KMS-11 (cell line): ENCODE measurements around the gene SRGN.

Source experiments
- H2AFZ ChIP-seq: fragments of 200-600 bp; sonication (generic); 2 replicates; pipeline ENCODE4 v1.6.1; 2016; ENCODE audit warnings: antibody characterized with exemption, mixed run types, low read depth
- H3K27ac ChIP-seq: fragments of 200-600 bp; sonication (generic); 2 replicates; pipeline ENCODE4 v1.6.1; 2016; ENCODE audit warnings: mild to moderate bottlenecking, mixed run types
- H3K27me3 ChIP-seq: fragments of 200-600 bp; sonication (generic); 2 replicates; pipeline ENCODE4 v1.6.1; 2017; ENCODE audit warnings: mild to moderate bottlenecking, low read depth, mixed run types, moderate library complexity; ENCODE audit not compliant: insufficient read depth
- H3K36me3 ChIP-seq: fragments of 200-600 bp; sonication (generic); 2 replicates; pipeline ENCODE4 v1.6.1; 2017; ENCODE audit warnings: mild to moderate bottlenecking, mixed run types; ENCODE audit not compliant: insufficient read depth
- H3K4me1 ChIP-seq: fragments of 200-600 bp; sonication (generic); 2 replicates; pipeline ENCODE4 v1.6.1; 2016; ENCODE audit warnings: mild to moderate bottlenecking, low read depth, mixed run types; ENCODE audit not compliant: poor library complexity, severe bottlenecking
- H3K4me2 ChIP-seq: fragments of 200-600 bp; sonication (generic); 2 replicates; pipeline ENCODE4 v1.7.0; 2016; ENCODE audit warnings: mild to moderate bottlenecking, mixed run types
- H3K4me3 ChIP-seq: fragments of 200-600 bp; sonication (generic); IDR thresholded peaks from 2 replicates; pipeline ENCODE4 v1.6.1; 2017; ENCODE audit warnings: low read depth, low read length, mixed read lengths; ENCODE audit not compliant: insufficient read depth
- H3K79me2 ChIP-seq: fragments of 200-600 bp; sonication (generic); 2 replicates; pipeline ENCODE4 v1.6.1; 2016; ENCODE audit warnings: low read depth, mixed run types; ENCODE audit not compliant: insufficient read depth
- H3K9ac ChIP-seq: fragments of 200-600 bp; sonication (generic); 2 replicates; pipeline ENCODE4 v1.6.1; 2016; ENCODE audit warnings: mild to moderate bottlenecking, mixed run types
- H4K20me1 ChIP-seq: fragments of 200-600 bp; sonication (generic); 2 replicates; pipeline ENCODE4 v1.6.1; 2016; ENCODE audit warnings: mild to moderate bottlenecking, mixed run types; ENCODE audit not compliant: insufficient read depth
- CTCF ChIP-seq: fragments of 200-600 bp; sonication (generic); conservative IDR thresholded peaks from 2 replicates; pipeline ENCODE4 v1.6.1; 2017; ENCODE audit warnings: low read depth, mild to moderate bottlenecking, antibody characterized with exemption, low read length, moderate library complexity, mixed read lengths

SRGN gene

GRCh38 chr10:69073736-69074364, 14.1 kb upstream of the SRGN start:
- H3K79me2 ChIP-seq: no peaks in the 10 kb centered on the region
- H3K27ac ChIP-seq: no peak overlapping the region
- no peak overlapping the region for H3K4me2 ChIP-seq
- H3K4me1 ChIP-seq: peaks cover 5% of the 10 kb centered on the region
- no peak overlapping the region for H2AFZ ChIP-seq
- no peak overlapping the region for H3K4me3 ChIP-seq
- H3K9ac ChIP-seq: no peak overlapping the region
- H4K20me1 ChIP-seq: no peaks in the 10 kb centered on the region
- TF ChIP-seq CTCF: no peak
- no peaks in the 10 kb centered on the region for H3K36me3 ChIP-seq
- H3K27me3 ChIP-seq: no peaks in the 10 kb centered on the region

- no peak for TF ChIP-seq CTCF
- Histone ChIP-seq H3K79me2 (no peaks in the 10 kb centered on the region), H3K4me3 (no peak overlapping the region), H4K20me1 (no peaks in the 10 kb centered on the region), H3K27me3 (no peaks in the 10 kb centered on the region), H3K4me2 (no peak overlapping the region), H2AFZ (no peak overlapping the region), H3K36me3 (no peaks in the 10 kb centered on the region), H3K27ac (no peak overlapping the region), H3K9ac (no peak overlapping the region), H3K4me1 (peaks cover 5% of the 10 kb centered on the region)
Measured at GRCh38 chr10:69074532-69074931, 13.4 kb upstream of the SRGN start.

GRCh38 chr10:69075431-69075830, 12.5 kb upstream of the SRGN start:
- no peak for TF ChIP-seq CTCF
- Histone ChIP-seq H2AFZ (no peak overlapping the region), H3K9ac (no peak overlapping the region), H3K4me3 (no peak overlapping the region), H3K36me3 (no peaks in the 10 kb centered on the region), H3K27ac (no peak overlapping the region), H3K4me2 (no peak overlapping the region), H3K79me2 (no peaks in the 10 kb centered on the region), H3K27me3 (no peaks in the 10 kb centered on the region), H3K4me1 (peaks cover 5% of the 10 kb centered on the region), H4K20me1 (no peaks in the 10 kb centered on the region)

- no peak overlapping the region for H3K4me2 ChIP-seq
- no peaks in the 10 kb centered on the region for H3K36me3 ChIP-seq
- H3K4me1 ChIP-seq: peaks cover 5% of the 10 kb centered on the region
- H3K27ac ChIP-seq: no peak overlapping the region
- no peaks in the 10 kb centered on the region for H3K27me3 ChIP-seq
- no peak overlapping the region for H3K4me3 ChIP-seq
- H4K20me1 ChIP-seq: no peaks in the 10 kb centered on the region
- H2AFZ ChIP-seq: no peak overlapping the region
- H3K9ac ChIP-seq: no peak overlapping the region
- TF ChIP-seq CTCF: no peak
- H3K79me2 ChIP-seq: no peaks in the 10 kb centered on the region
Measured at GRCh38 chr10:69078311-69078710, 9.6 kb upstream of the SRGN start.
